Liver (tissue), 9 donors: Measurements from ENCODE around the gene KRT80. TPM values are rescaled to one million over a fixed set of nuclear protein-coding genes. Genes with fewer than 3 reads are reported as not detected.

Experiments
- DNase-seq: peaks from one replicate; pipeline ENCODE4 v3.0.0-alpha.2; 2017; ENCODE audit warnings: low spot score
- H3K27ac ChIP-seq, 2 donors: one replicate each; pipeline ENCODE4 v1.7.0; 2013; ENCODE audit warnings: inconsistent platforms in 2 of 2, low read length in 2 of 2, control low read depth in 1 of 2, low read depth in 1 of 2, mild to moderate bottlenecking in 1 of 2
- H3K27me3 ChIP-seq, 4 donors: one replicate each; pipeline versions ENCODE4 v1.6.1 to v1.7.0; 2013; ENCODE audit warnings: low read length in 3 of 4, inconsistent platforms in 1 of 4, mild to moderate bottlenecking in 1 of 4, moderate library complexity in 1 of 4; ENCODE audit not compliant: control insufficient read depth in 4 of 4, insufficient read depth in 4 of 4
- H3K36me3 ChIP-seq, 4 donors: one replicate each; pipeline versions ENCODE4 v1.6.1 to v1.7.0; 2013; ENCODE audit warnings: low read length in 3 of 4, mild to moderate bottlenecking in 3 of 4, low read depth in 1 of 4, moderate library complexity in 1 of 4; ENCODE audit not compliant: control insufficient read depth in 4 of 4, insufficient read depth in 3 of 4
- H3K4me1 ChIP-seq, 4 donors: one replicate each; pipeline versions ENCODE4 v1.6.1 to v1.7.0; 2013; ENCODE audit warnings: low read length in 3 of 4, mild to moderate bottlenecking in 3 of 4, moderate library complexity in 1 of 4; ENCODE audit not compliant: control insufficient read depth in 4 of 4, insufficient read depth in 4 of 4
- H3K4me3 ChIP-seq, 3 donors: one replicate each; pipeline versions ENCODE4 v1.6.1 to v1.7.0; 2013; ENCODE audit warnings: low read length in 3 of 3, control low read depth in 1 of 3, low read depth in 1 of 3, mild to moderate bottlenecking in 1 of 3
- H3K9ac ChIP-seq, 2 donors: one replicate each; pipeline ENCODE4 v1.7.0; 2013; ENCODE audit warnings: low read length in 2 of 2, mild to moderate bottlenecking in 2 of 2, moderate library complexity in 2 of 2, control low read depth in 1 of 2, low read depth in 1 of 2
- H3K9me3 ChIP-seq, 4 donors: one replicate each; pipeline versions ENCODE4 v1.6.1 to v1.7.0; 2013; ENCODE audit warnings: low read length in 3 of 4; ENCODE audit not compliant: control insufficient read depth in 4 of 4
- ATF3 ChIP-seq: IDR thresholded peaks from 2 replicates; pipeline ENCODE4 v1.6.1; 2016; ENCODE audit warnings: antibody characterized with exemption
- JUND ChIP-seq, 2 donors: IDR thresholded peaks; 2 replicates each; pipeline ENCODE4 v1.6.1; 2016; ENCODE audit warnings: antibody characterized with exemption in 2 of 2
- RAD21 ChIP-seq, 2 donors: IDR thresholded peaks; 2 replicates each; pipeline ENCODE4 v1.6.1; 2016; ENCODE audit warnings: antibody characterized with exemption in 2 of 2, mild to moderate bottlenecking in 2 of 2
- TAF1 ChIP-seq: conservative IDR thresholded peaks from 2 replicates; pipeline ENCODE4 v1.6.1; 2016; ENCODE audit warnings: antibody characterized with exemption, mild to moderate bottlenecking
- WGBS: extraction: QIAGEN DNeasy Blood & Tissue Kit; methylation state at CpG from one replicate; pipeline ENCODE4 v1.1.7; 2013; 5-methylcytosine and 5-hydroxymethylcytosine counted together
- polyA plus RNA-seq, 2 donors: library from polyadenylated mRNA; stranded (reverse) in 1 of 2; unstranded in 1 of 2; fragments of 200-250 nt in 1 of 2; fragments of >200 nt in 1 of 2; fragmentation: Nextera tagmentation in 1 of 2; extraction: Ambion mirVana in 1 of 2; gene quantifications; one replicate each; pipeline versions ENCODE4 v1.2.1 to v1.2.3, GENCODE V29; 2013 to 2015
- total RNA-seq, 2 donors: library from RNA; depleted of rRNA; stranded (reverse); fragments of >200 nt; gene quantifications; one replicate each; pipeline ENCODE4 v1.2.3, GENCODE V29; 2014
- TF ChIP-seq, protein P1 (sequence below): IDR thresholded peaks from 2 replicates; pipeline ENCODE4 v1.6.1; 2016; ENCODE audit warnings: antibody characterized with exemption, mild to moderate bottlenecking
- TF ChIP-seq, protein P2 (sequence below): IDR thresholded peaks from 2 replicates; pipeline ENCODE4 v1.6.1; 2016; ENCODE audit warnings: antibody characterized with exemption
- donor health status: healthy.
- donor health status: healthy.
- donor health status: healthy.
- donor health status: healthy.
- donor health status: healthy.

KRT80 gene
- total and polyA plus RNA-seq, 4 donors = 0.04 to 0.12 (median 0.07) TPM

GRCh38 chr12:52200086-52200780 lies 8.4 kb upstream of the KRT80 start:
- no peak overlapping the region for H3K4me3 ChIP-seq
- H3K9ac ChIP-seq = no peak overlapping the region
- 91% methylated on average over 13 of the region's 13 CpGs for WGBS
- DNase-seq = no peak
- no peaks in the 10 kb centered on the region for H3K27me3 ChIP-seq
- H3K9me3 ChIP-seq = no peaks in the 10 kb centered on the region
- no peak overlapping the region for H3K27ac ChIP-seq
- H3K36me3 ChIP-seq = no peaks in the 10 kb centered on the region
- H3K4me1 ChIP-seq = peaks cover 0 to 3% (median 0%) of the 10 kb centered on the region in 4 donors
- TF ChIP-seq, protein P1, sequence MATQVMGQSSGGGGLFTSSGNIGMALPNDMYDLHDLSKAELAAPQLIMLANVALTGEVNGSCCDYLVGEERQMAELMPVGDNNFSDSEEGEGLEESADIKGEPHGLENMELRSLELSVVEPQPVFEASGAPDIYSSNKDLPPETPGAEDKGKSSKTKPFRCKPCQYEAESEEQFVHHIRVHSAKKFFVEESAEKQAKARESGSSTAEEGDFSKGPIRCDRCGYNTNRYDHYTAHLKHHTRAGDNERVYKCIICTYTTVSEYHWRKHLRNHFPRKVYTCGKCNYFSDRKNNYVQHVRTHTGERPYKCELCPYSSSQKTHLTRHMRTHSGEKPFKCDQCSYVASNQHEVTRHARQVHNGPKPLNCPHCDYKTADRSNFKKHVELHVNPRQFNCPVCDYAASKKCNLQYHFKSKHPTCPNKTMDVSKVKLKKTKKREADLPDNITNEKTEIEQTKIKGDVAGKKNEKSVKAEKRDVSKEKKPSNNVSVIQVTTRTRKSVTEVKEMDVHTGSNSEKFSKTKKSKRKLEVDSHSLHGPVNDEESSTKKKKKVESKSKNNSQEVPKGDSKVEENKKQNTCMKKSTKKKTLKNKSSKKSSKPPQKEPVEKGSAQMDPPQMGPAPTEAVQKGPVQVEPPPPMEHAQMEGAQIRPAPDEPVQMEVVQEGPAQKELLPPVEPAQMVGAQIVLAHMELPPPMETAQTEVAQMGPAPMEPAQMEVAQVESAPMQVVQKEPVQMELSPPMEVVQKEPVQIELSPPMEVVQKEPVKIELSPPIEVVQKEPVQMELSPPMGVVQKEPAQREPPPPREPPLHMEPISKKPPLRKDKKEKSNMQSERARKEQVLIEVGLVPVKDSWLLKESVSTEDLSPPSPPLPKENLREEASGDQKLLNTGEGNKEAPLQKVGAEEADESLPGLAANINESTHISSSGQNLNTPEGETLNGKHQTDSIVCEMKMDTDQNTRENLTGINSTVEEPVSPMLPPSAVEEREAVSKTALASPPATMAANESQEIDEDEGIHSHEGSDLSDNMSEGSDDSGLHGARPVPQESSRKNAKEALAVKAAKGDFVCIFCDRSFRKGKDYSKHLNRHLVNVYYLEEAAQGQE = no peak

DNA sequence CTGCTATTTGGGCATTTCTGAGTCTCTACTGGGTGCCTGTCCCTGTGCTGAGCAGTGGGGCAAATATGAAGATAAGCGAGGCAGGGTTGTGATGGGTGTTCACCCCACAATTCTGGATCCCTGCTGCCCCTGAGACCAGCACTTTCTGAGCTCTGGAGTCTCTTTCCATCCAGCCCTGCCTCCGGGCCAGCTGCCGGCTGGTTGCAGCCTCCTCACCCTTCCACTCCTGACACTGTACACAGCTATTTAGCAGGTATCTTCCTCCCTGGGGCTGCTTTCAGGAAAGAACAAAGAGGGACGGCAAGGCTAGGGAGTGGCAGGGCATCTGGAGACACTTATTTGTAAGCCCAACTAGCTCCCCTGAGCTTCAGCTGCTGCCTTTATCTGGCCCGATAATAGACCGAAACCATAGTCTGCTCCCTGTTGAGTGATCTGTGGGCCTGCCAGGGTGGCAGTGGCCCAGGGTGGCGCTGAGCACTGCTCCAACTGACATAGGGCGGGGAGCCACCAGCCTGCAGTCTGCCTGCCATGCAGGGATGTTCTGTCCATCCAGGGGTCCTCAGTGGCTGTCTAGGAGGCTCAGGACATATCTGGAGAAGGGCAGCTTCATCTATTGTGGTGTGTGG lies 7.6 kb upstream of the KRT80 start:
- H3K9ac ChIP-seq = no peak overlapping the region
- H3K9me3 ChIP-seq = no peaks in the 10 kb centered on the region
- H3K4me3 ChIP-seq = no peak overlapping the region
- H3K27ac ChIP-seq = no peak overlapping the region
- H3K27me3 ChIP-seq = no peaks in the 10 kb centered on the region
- no peaks in the 10 kb centered on the region for H3K36me3 ChIP-seq
- no peak for DNase-seq
- peaks cover 0 to 3% (median 0%) of the 10 kb centered on the region in 4 donors for H3K4me1 ChIP-seq
- 86% methylated on average over 8 of the region's 8 CpGs for WGBS
- TF ChIP-seq, protein P1 = no peak
- no peak for TF ChIP-seq JUND (IDR thresholded peaks at IDR 0.05)
- no peak for TF ChIP-seq ATF3
- TF ChIP-seq TAF1 = no peak
- TF ChIP-seq, protein P2, sequence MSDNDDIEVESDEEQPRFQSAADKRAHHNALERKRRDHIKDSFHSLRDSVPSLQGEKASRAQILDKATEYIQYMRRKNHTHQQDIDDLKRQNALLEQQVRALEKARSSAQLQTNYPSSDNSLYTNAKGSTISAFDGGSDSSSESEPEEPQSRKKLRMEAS = no peak
- no peak for TF ChIP-seq RAD21 (IDR thresholded peaks at IDR 0.05)
